Hepatocyte (in vitro differentiated cells): Measurements from ENCODE around the gene TBX3.

Experiments
- EZH2phosphoT487 ChIP-seq: fragments of 200-600 bp; sonication (generic); IDR thresholded peaks from one replicate; pipeline ENCODE4 v1.6.1; 2018; ENCODE audit warnings: antibody characterized with exemption, mild to moderate bottlenecking, low read depth, moderate library complexity; ENCODE audit not compliant: unreplicated experiment, severe bottlenecking
- TF ChIP-seq, protein P1 (sequence below): fragments of 200-600 bp; sonication (generic); IDR thresholded peaks from 2 replicates; pipeline ENCODE4 v1.5.1; 2016; ENCODE audit warnings: antibody characterized with exemption, mild to moderate bottlenecking; ENCODE audit not compliant: poor library complexity

GRCh38 chr12:114684870-114685273 lies 897 bp upstream of the TBX3 start:
- TF ChIP-seq, protein P1, sequence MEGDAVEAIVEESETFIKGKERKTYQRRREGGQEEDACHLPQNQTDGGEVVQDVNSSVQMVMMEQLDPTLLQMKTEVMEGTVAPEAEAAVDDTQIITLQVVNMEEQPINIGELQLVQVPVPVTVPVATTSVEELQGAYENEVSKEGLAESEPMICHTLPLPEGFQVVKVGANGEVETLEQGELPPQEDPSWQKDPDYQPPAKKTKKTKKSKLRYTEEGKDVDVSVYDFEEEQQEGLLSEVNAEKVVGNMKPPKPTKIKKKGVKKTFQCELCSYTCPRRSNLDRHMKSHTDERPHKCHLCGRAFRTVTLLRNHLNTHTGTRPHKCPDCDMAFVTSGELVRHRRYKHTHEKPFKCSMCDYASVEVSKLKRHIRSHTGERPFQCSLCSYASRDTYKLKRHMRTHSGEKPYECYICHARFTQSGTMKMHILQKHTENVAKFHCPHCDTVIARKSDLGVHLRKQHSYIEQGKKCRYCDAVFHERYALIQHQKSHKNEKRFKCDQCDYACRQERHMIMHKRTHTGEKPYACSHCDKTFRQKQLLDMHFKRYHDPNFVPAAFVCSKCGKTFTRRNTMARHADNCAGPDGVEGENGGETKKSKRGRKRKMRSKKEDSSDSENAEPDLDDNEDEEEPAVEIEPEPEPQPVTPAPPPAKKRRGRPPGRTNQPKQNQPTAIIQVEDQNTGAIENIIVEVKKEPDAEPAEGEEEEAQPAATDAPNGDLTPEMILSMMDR = no peak
- TF ChIP-seq EZH2phosphoT487 = no peak
